AG09309 (cell line): ENCODE results near the gene PCDHGB3.

Experiments
- DNase-seq: peaks from one replicate; pipeline ENCODE4 v3.0.0-alpha.2; 2010; ENCODE audit warnings: low read depth
- H3K4me3 ChIP-seq: 2 replicates; pipeline ENCODE4 v1.5.1; 2011; ENCODE audit warnings: mild to moderate bottlenecking, low read depth, low read length, moderate library complexity; ENCODE audit not compliant: control insufficient read depth
- TF ChIP-seq, protein P1 (sequence below): IDR thresholded peaks from 2 replicates; pipeline ENCODE4 v1.5.1; 2011; ENCODE audit warnings: mild to moderate bottlenecking, low read depth, low read length, inconsistent platforms; ENCODE audit not compliant: insufficient read depth, control insufficient read depth; ENCODE audit errors: missing control alignments

The PCDHGB3 gene

DNA sequence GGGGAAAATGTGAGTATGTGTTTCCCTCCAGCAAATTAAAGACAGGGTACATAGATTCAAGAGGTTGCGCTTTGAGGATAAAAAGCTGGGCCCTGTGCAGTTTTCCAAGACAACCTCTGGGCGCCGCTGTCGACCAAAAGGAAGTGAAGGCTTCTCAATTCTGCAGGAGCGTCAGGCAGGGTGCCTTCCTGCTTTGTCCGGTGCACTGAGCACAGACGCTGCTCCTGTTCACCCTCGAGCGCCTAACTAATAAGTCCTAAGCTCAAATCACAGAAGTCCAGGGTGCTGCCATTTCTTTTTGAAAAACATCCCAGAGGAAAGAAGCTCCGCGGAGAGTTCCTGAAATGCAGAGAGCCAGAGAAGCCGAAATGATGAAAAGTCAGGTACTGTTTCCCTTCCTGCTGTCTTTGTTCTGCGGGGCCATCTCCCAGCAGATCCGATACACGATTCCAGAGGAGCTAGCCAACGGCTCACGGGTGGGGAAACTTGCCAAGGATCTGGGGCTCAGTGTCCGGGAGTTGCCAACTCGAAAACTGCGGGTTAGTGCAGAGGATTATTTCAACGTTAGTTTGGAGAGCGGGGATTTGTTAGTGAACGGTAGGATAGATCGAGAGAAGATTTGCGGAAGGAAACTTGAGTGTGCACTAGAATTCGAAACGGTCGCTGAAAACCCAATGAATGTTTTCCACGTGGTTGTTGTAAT lies 20.0 kb upstream of the PCDHGB3 start, which contains the start of gene PCDHGB1:
Gene PCDHGB1, plus strand, starts transcription at position 183 of the 703 bp plus-strand sequence. Its CDS starts 162 bp downstream, at position 345.
- DNase-seq: no peak
- TF ChIP-seq, protein P1, sequence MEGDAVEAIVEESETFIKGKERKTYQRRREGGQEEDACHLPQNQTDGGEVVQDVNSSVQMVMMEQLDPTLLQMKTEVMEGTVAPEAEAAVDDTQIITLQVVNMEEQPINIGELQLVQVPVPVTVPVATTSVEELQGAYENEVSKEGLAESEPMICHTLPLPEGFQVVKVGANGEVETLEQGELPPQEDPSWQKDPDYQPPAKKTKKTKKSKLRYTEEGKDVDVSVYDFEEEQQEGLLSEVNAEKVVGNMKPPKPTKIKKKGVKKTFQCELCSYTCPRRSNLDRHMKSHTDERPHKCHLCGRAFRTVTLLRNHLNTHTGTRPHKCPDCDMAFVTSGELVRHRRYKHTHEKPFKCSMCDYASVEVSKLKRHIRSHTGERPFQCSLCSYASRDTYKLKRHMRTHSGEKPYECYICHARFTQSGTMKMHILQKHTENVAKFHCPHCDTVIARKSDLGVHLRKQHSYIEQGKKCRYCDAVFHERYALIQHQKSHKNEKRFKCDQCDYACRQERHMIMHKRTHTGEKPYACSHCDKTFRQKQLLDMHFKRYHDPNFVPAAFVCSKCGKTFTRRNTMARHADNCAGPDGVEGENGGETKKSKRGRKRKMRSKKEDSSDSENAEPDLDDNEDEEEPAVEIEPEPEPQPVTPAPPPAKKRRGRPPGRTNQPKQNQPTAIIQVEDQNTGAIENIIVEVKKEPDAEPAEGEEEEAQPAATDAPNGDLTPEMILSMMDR: peak; percentile 64
- peak within 1 kb of the TSS; percentile 12 for H3K4me3 ChIP-seq

DNA sequence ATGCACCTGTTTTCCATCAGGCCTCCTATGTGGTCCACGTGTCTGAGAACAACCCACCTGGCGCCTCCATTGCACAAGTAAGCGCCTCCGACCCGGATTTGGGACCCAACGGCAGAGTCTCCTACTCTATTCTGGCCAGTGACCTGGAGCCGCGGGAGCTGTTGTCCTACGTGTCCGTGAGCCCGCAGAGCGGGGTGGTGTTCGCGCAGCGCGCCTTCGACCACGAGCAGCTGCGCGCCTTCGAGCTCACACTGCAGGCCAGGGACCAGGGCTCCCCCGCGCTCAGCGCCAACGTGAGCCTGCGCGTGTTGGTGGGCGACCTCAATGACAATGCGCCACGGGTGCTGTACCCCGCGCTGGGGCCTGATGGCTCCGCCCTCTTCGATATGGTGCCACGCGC lies 18.5 kb upstream of the PCDHGB3 start:
- H3K4me3 ChIP-seq: no peak overlapping the region
- TF ChIP-seq, protein P1: no peak
- DNase-seq: no peak

DNA sequence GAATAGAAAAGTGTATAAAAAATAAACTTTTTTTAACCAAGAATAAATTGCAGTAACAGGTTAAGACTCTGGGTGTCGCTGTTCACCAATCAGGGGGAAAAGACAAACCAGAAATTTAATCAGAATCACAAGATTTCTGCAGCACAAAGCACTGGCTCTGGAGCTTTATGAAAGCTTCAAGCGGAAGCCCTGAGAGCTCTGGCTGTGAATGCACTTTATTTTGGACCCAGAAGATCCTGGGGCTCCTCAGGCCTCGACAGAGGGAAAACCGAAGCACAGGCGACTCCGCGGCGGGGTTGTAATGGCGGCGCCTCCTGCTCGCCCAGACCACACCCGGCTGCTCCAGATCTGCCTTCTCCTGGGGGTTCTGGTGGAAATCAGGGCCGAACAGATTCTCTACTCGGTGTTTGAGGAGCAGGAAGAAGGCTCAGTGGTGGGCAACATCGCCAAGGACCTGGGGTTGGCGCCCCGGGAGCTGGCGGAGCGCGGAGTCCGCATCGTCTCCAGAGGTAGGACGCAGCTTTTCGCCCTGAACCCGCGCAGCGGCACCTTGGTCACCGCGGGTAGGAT lies 15.1 kb upstream of the PCDHGB3 start, which contains the start of gene PCDHGA4:
Gene PCDHGA4, plus strand, starts transcription at position 122 of the 570 bp plus-strand sequence. Its CDS starts 87 bp downstream, at position 209.
- peak within 1 kb of the TSS; percentile 37 for H3K4me3 ChIP-seq
- TF ChIP-seq, protein P1: peak; percentile 50
- DNase-seq: no peak

DNA sequence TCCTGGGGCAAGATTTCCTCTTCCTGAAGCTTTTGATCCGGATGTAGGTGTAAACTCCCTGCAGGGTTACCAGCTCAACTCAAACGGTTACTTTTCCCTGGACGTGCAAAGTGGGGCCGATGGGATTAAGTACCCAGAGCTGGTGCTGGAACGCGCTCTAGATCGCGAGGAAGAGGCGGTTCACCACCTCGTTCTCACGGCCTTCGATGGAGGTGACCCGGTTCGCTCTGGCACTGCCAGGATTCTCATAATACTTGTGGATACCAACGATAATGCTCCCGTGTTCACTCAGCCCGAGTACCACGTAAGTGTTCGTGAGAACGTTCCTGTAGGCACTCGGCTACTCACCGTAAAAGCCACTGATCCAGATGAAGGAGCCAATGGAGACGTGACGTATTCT lies 14.4 kb upstream of the PCDHGB3 start:
- TF ChIP-seq, protein P1: no peak
- no peak for DNase-seq
- peak overlapping the region; percentile 37 for H3K4me3 ChIP-seq

DNA sequence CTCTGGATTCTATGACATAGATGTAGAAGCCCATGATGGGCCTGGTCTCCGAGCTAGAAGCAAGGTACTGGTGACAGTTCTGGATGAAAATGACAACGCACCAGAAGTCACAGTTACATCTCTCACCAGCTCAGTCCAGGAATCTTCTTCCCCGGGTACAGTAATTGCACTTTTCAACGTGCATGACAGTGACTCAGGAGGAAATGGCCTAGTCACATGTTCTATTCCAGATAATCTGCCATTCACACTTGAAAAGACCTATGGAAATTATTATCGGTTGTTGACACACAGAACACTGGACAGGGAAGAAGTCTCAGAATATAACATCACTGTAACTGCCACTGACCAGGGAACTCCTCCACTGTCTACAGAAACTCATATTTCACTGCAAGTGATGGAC lies 13.9 kb upstream of the PCDHGB3 start:
- TF ChIP-seq, protein P1: no peak
- DNase-seq: no peak
- H3K4me3 ChIP-seq: no peak overlapping the region

DNA sequence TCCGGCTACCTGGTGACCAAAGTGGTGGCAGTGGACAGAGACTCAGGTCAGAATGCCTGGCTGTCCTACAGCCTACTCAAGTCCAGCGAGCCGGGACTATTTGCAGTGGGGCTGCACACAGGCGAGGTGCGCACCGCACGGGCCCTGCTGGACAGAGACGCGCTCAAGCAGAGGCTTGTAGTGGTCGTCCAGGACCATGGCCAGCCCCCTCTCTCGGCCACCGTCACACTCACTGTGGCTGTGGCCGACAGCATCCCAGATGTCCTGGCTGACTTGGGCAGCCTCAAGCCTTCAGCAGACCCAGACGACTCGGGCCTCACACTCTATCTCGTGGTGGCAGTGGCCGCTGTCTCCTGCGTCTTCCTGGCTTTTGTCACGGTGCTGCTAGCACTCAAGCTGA lies 13.1 kb upstream of the PCDHGB3 start:
- TF ChIP-seq, protein P1: no peak
- no peak overlapping the region for H3K4me3 ChIP-seq
- DNase-seq: no peak
